Left colon (tissue), 2 donors: Measurements from ENCODE around the gene STXBP5. TPM values are rescaled to one million over a fixed set of nuclear protein-coding genes. Genes with fewer than 3 reads are reported as not detected.

Experiments
- ATAC-seq: fragments of 200-7000 bp; cut with Tn5 transposase; one replicate; pipeline ENCODE4 v1.9.1; 2020; ENCODE audit warnings: mild to moderate bottlenecking, moderate library complexity
- DNase-seq, 2 donors: peaks; one replicate each; pipeline ENCODE4 v3.0.0-alpha.2; 2020
- intact Hi-C, 2 donors: fragments of 100-400 bp; cut with DNase I in 1 of 2; cut with micrococcal nuclease in 1 of 2; formaldehyde crosslinking; loops; one replicate each; pipeline versions ENCODE4 v1.11.2 to v1.14.0; 2022; cut with DNase I, micrococcal nuclease
- total RNA-seq, 2 donors: library from RNA; stranded (reverse); fragmentation: NEBNext Ultra II Directional; extraction: Animal tissue kit (Norgen Biotek cat#: 25700); gene quantifications; one replicate each; pipeline ENCODE4 v1.2.1, GENCODE V29; 2021
- donor health status: DM: no; HTN: no; CAD: no.
- donor health status: DM: yes; HTN: yes; CAD: no.

STXBP5 gene
- total RNA-seq, 2 donors from 2014 or later, result 58.0 to 86.1 TPM

DNA sequence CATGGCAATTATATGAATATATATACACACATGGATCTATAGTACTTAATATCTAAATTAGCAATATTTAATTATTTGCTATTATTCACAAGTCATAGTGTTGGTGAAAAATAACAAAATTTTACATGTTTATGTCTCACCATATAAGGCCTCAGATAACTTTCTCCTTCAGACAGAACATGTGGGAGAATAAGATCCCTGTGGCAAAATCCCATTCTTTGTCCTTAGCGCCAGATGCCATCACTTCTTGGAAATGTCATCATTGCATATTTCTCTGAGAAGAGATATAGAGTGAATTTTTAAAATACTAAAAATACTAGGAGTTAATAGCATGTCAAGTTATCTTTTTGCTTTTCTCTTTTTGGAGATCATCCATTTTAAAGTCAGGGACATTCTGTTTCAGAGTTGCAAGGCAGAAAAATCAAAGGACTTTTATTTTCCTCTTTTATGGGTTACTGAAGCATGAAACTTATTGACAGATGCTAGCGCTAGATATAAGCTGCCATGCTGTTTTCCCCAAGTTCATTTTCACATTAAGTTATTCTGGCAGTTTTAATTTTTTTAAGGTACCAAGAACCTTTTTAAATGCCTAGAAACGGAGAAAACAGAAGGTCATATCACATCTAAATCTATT is 30.4 kb upstream of the STXBP5 start:
- no peak for DNase-seq
- no peak for ATAC-seq
- intact Hi-C loops, result no loop called here

DNA sequence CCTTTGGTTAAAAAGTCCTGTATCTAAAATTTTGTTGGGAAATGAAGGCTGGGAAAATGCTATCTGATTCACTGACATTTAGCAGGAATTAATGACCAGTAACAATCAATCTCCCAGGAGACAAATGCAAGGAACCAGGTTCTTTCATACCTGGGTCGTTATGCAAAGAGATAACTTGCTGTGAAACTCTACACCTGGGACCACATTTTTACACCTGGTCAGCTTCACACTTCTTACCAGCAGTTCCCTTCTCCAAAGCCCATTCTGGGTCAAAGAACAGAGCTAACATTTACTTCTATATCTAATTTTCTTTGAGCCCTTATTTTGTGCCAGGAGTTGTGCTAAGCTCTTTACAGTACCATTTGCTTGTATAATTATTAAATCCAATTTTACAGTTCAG is 27.4 kb upstream of the STXBP5 start:
- ATAC-seq (no peak), DNase-seq (no peak)
- intact Hi-C loops, result no loop called here

DNA sequence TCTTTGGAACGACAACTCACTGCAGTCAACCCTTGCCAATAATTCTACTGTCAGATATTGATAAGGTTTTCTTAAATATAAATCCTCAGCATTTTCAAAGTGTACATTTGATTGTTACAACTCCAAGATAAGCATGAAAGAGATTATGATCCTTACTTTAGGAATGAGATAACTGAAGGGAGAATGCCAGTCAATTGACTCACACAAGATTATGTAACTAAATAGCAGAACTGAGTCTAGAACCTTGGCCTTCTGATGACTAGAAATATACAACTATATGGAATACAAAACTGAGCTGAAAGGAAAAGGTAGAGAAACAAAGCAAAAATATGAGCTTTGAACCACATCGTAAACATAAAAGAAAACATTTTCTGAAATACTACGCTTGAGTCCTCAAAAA is 26.9 kb upstream of the STXBP5 start:
- ATAC-seq, result no peak
- no peak for DNase-seq
- intact Hi-C loops, result no loop called here

DNA sequence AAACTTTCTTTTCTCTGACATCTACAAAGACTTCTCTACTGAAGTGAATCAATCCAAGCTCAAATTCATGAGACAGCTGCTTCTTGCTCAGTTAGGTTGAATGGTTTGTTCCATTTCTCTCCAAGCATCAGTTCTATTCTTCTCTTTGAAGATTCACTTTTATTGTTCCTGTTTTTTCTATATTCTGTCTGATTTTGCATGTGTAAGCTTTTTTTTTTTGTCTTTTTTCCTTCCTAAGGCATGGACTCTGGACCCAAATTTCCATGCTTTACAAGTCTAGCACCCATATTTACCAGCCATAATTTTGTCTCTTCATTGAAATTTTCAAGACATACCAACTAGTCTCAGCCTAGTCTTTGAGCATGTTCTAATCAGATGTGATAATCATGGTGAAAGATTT is 25.9 kb upstream of the STXBP5 start:
- intact Hi-C loops, result no loop called here
- DNase-seq, result no peak
- ATAC-seq, result no peak

DNA sequence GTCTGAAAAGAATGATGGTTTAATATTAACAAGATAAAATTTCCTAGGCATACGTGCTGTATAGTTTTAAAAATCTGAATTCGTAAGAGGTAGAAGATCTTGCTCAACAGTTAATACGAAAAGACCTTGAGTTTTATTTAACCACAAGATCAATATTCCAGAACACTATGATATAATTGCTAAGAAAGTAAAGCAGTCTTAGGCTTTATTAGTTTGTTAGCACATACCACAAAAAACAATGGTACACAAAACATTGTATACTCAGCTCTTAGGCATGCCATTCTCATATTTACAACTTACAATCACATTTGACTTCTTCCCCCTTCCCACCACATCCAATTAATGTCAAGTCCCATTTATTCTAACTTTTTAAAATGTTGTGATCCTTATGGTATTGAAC is 24.4 kb upstream of the STXBP5 start:
- DNase-seq (no peak), ATAC-seq (no peak)
- intact Hi-C loops, result no loop called here

DNA sequence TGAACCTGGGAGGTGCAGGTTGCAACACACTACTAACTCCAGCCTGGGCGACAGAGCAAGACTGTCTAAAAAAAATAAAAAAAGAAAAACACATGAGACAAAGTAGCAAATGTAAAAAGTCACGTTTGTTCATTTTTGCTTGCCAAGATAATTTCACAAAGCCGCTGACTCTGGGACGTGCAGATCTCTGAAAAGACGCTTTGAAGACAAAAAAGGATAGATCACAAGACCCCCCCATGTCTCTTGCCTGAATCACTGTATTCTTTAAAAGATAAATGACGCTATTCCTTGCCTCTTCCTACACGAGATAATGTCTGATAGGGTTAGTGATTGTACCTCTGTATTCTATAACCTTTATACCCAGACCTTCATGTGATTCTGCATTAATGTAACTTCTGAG is 23.3 kb upstream of the STXBP5 start:
- DNase-seq (no peak), ATAC-seq (no peak)
- intact Hi-C loops, result no loop called here

DNA sequence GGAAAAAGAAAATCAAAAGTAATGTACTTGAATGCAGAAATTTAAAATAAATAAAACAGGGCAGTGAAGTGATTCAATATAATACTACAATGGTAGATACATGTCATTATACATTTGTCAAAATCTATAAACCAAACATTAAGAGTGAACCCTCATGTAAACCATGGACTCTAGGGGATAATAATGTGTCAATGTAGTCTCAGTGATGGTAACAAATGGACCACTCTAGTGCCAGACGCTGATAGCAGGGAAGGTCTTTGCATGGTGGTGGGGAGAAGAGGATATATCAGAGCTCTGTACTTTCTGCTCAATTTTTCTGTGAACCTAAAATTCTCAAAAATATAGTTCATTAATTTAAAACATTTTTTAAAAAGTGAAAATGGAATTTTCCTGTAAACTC is 19.8 kb upstream of the STXBP5 start:
- intact Hi-C loops, result no loop called here
- DNase-seq (no peak), ATAC-seq (no peak)

DNA sequence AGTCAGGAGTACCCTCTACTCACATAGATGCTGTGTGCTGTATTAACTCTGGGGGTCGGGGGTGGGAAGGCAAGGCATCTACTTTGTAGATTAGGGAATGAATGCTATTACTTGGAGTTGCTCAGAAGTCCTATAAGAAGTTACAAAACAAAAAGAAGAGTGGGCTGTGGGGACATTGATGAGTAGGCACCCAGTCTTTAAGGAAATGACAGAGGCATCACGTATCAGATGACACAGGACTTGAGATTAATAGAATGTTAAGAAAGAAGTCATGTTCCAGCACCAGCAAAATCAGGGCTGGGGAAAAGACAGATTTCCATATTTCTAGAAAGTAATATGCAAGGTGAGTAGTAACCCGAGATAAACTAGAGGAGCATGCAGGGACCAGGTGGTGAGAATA is 19.0 kb upstream of the STXBP5 start:
- intact Hi-C loops, result no loop called here

DNA sequence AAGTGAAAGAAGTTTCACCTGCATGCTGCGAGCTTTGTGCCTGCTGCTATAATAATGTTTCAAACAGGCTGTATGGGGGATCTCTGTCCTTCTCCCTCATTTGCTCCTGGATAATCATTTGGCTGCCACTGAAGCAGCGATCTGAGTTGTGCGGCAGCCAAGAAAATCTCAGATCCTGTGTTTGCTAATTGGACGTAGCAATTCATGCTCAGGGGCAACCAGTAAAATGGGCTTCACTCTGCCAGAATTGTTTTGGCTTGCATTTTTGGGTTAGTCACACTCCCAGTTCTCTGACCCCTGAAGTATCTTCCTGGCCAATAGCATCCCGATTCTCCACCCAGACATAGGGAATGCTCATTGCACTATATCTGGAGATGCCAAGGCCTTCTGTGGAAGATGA is 13.7 kb upstream of the STXBP5 start:
- DNase-seq (no peak), ATAC-seq (no peak)
- intact Hi-C loops, result no loop called here

More for the DNA sequence above, 19.0 kb upstream of the STXBP5 start:
- DNase-seq (no peak), ATAC-seq (no peak)

DNA sequence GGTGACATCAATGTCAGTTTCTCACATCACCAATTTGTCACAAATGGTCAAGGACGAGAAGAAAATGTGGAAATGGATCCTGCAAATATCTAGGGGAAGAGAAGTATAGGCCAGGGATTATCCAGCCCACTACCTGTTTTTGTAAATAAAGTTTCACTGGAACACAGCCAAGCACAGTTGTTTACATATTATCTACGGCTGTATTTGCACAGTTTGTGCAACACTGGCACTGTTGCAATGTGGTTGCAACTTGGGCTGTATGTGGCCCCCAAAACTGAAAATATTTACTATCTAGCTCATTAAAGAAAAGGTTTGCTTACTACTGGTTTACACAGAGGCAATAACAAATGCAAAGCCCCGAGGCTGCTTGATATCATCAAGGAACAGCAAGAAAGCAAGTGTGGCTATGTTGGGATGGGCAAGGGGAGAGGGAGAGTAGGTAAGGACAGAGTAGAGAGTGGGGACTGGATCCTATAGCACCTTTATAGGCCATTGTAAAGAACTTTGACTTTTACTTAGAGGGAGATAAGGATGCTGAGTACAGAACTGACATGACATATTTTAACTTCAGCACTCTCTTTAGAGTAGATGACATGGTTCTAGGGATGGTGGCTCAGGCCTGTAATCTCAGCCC is 11.8 kb upstream of the STXBP5 start:
- no peak for DNase-seq
- ATAC-seq, result no peak
- intact Hi-C loops, result no loop called here

DNA sequence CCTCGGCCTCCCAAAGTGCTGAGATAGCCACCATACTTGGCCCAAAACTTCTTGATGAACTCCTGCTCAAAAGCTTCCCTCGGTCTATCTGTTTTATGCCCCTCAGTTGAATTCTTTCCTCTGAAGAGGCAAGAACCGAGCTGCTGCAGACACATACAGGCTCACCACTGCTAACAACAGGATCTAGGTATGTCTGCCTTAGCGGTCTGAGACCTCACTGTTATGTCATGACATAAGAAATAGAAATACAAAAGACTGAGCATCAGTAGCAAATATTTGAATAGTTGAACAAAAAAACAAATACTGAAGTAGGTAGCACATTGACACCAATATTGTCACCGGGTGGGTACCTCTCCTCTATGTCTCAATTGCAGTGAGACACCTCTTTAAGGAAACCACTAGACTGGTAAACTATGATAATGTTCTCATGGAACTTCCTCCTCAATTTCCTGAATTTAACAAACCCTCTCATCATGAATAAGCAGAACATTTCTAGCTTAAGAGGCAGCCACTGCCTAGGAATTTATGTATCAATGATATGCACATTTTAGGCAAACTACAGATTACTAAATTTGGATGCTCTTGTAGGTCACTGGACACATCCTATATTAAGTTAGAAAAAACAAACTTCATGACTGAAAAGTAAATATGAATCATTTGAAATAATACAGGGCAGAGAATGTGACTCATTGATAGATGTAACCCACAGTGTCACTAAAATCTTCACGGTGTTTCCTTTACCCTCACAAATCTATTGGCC is 9.4 kb upstream of the STXBP5 start:
- no peak for ATAC-seq
- intact Hi-C loops, result no loop called here

DNA sequence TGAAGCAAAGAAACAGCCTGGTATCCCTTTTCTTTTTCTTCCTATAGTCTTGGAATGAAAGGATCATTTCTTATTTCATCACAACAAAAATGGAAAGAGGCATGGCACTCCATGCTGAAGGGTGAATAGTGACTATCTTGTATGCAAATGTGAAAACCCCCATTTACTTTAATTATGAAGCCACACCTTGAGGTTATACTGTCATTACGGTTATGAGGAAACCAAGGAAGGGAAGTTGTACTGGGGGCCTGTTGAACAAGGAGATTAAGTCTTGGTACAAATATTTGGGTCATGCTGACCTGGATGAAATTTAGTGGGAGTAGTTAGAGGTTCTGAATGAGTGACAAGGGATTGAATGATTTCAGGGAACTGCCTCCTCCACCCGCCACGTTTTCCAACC is 8.7 kb upstream of the STXBP5 start:
- intact Hi-C loops, result no loop called here
- no peak for DNase-seq
- no peak for ATAC-seq

More for the DNA sequence above, 9.4 kb upstream of the STXBP5 start:
- DNase-seq, result no peak

DNA sequence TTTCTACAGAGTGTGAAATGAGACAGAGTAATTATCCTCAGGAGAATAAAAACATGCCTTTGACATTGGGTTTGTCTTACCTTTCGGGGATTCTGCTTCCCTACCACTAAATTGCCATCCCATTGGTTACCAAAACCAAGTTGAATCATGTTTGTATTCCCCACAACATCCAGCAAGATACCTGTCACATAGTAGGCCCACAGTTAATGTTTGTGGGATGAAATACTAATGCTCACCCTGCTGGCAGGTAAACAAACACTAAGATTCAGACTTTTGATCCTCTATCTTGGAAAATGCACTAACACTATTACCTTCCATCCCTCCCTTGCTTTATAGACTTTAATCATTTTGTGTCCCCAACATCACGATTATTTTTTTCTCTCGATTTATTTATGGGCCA is 8.2 kb upstream of the STXBP5 start:
- DNase-seq (no peak), ATAC-seq (no peak)
- intact Hi-C loops, result no loop called here

DNA sequence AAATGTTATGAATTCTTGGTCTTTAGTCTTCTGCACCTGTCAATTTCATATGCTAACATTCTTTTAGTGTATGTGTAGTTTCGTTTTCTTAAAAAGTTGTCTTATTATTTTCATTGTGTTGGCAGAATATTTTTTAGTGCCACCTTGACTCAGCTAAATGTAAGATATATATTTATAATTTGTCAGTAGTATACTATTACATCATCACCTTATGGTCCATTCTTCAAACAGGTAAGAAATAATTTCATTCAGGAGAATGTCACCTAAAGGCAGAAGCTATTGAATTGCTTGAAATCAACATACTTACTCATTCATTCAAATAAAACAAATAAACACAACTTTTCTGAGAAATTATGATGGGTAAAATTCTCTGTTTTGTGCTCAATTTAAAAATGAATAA is 3.5 kb upstream of the STXBP5 start:
- ATAC-seq (no peak), DNase-seq (no peak)
- intact Hi-C loops, result no loop called here

DNA sequence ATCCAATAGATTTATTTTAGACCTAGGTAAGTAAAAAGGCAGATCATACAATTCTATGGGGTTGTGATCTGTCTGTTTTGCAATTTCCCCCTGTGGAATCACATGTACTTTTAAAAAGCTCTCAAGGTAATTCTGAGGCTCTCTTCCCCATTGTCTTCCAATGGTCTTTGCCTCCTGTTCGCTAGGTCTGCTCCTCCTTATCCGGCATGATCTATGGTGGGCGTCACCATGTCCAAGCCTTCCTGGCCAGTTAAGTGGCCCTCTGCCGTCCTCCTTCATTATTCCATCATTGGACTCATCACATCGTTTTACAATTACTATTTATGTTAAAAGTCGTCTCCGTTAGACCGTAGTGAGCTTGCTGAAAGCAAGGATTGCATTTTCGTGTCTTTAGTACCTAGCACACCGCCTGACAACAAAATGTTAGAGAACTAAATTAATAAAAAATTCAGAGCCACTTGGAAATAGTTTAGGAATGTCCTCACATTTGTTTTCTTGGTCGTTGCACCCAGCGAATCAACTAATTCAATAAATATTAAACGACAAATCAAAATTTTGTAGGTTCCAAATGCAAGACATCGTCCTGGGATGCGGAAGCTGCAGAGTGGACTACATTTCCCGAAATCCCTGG is 2.2 kb upstream of the STXBP5 start:
- ATAC-seq (peak; percentile 36), DNase-seq (peak; percentile 51 to 65)
- intact Hi-C loops, result no loop called here

DNA sequence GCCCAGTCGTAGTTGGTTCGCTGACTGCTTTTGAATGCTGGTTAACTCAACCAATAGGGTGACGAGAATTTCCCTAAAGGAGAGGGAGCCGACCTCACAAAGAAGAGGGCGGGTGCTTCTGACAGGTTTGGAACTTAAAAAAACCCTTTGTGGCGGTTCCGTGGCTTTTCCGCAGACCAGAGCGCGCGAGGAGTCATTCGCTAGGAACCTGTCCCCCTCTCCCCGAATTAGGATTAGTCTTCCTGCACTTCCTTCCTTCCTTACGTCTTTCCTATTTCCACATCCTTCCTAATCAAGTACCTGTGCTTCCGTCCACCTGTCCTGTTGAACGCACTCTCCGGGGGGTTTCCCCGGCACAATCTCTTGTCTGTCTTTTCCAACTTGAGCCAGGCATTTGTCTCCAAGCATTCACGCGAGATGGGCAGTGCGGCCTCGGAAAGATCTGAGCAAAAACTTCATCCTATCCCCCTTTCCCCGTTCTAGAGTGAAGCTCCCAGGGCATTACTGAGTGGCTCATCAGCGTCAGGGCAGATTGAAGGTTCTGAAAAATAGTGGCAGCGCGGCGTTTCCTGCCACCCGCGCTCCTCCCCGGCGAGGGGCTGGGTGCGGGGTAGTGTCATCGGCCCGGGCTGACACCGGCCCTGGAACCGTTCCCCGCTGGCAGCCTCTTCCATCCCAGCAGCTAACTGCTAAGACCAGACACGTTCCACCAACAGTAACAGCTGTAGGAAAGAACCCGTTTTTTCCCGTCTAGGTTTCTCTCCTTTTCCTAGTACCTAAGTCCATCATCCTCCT is 1.5 kb upstream of the STXBP5 start:
- ATAC-seq (peak; percentile 79), DNase-seq (peak; percentile 77 to 92)
- intact Hi-C loops, result no loop called here

DNA sequence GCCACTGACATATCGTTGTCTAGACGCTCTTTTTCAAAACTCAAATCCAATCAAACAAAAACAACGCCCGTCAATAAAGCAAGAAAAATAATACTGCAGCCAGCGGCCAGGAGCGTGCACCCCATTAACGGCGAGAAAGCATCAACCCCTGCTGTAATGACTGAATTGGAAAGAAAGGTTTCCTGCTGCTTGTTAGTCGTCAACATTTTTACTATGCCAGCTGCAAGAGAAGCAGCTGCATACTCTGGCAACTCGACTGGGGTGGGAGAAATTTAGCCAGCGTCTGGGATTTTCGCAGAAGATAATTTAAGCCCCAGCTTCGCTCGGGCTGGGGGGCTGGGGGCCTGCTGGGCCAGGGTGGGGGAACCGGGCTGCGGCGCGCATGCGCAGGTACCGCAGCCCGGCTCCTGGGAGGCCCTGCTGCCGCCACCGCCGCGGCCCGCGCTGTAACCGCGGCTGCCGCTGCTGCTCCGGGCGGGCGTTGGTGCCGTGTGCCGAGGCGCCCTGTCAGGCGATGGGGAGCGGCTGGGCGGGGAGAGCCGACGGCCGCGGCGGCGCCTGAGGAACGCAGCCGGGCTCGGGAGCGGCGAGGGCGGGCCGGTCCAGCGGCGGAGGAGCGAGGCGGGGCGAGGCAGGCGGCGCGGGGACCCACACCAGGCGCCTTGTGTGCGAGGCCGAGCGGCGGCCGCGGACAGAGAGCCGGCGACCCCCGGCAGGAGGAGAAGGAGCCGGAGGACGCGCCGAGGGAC is 732 bp upstream of the STXBP5 start:
- peak; percentile 58 to 81 for DNase-seq
- peak; percentile 71 for ATAC-seq
- intact Hi-C loops, result no loop called here

DNA sequence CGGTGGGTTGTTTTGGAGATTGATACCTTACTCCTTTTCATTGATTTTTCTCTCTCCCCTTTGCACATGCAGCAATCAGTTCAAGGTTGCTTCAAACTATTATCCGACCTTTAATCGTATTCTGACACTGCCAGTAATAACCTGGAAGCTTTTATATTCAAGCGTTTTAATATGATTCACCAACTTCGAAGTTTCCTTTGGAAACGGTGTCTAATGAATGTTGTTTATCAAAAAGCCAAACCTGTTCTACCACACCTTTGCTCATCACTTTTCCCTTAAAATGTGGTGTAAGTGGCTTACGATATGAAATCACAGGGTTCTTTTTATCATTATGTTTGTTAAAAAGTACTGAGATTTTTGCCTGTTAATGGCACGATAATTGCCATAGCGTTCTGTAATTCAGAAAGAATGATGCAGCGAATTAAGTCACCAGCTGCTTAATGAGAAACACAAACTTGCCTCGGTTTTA is 660 bp downstream of the STXBP5 start:
- DNase-seq (no peak), ATAC-seq (no peak)
- intact Hi-C loops, result no loop called here
